Measurements from ENCODE around the gene USP22. TPM values are rescaled to one million over a fixed set of nuclear protein-coding genes. Genes with fewer than 3 reads are reported as not detected.
"Not testable (repeated sequence)": the region's sequence is repeated elsewhere in the genome, so short reads cannot be mapped to it uniquely, and the experiment has no call there.

The USP22 gene
- total and polyA plus RNA-seq, 2 donors (not counting 1 experiment from before 2014, with no cell fraction given) = 235 TPM

GRCh38 chr17:21061158-21061835, 18.5 kb upstream of the USP22 start:
- Histone ChIP-seq H3K27me3 (ENCODE audit: control insufficient read depth, insufficient read depth, low read length) (no peaks in the 10 kb centered on the region), H3K36me3 (ENCODE audit: control insufficient read depth, insufficient read depth, low read length) (no peaks in the 10 kb centered on the region), H3K4me3 (replicated peaks in 1 of 4; ENCODE audit: control extremely low read depth in 1 of 4, insufficient read depth in 1 of 4, low read depth in 3 of 4, low read length in 4 of 4) (no peak overlapping the region), H2AFZ (ENCODE audit: low read length) (no peak overlapping the region), H3K4me2 (ENCODE audit: extremely low read depth, insufficient read depth, low read length) (no peak overlapping the region), H4K20me1 (ENCODE audit: control insufficient read depth, extremely low read depth, insufficient read depth, low read length) (no peaks in the 10 kb centered on the region), H3K9me3 (ENCODE audit: control insufficient read depth, insufficient read depth, low read depth, low read length) (no peaks in the 10 kb centered on the region), H3K4me1 (ENCODE audit: control insufficient read depth, extremely low read depth, insufficient read depth, low read length) (no peaks in the 10 kb centered on the region), H3K27ac (ENCODE audit: insufficient read depth, low read length) (no peak overlapping the region), H3K79me2 (ENCODE audit: control insufficient read depth, insufficient read depth, low read length) (no peaks in the 10 kb centered on the region), H3K9ac (ENCODE audit: insufficient read depth, low read length) (no peak overlapping the region)
- DNase-seq (ENCODE audit: low read depth in 2 of 2) = no peak
- no peak for TF ChIP-seq EZH2 (IDR thresholded peaks at IDR 0.05; ENCODE audit: low read length, missing control alignments)
- no peak for TF ChIP-seq CTCF (conservative IDR thresholded peaks at IDR 0.05 in 1 of 2, IDR thresholded peaks at IDR 0.05 in 1 of 2; ENCODE audit: low read depth in 1 of 2, low read length in 2 of 2)

- H3K36me3 ChIP-seq (ENCODE audit: control insufficient read depth, insufficient read depth, low read length) = no peaks in the 10 kb centered on the region
- H3K4me3 ChIP-seq (replicated peaks in 1 of 4; ENCODE audit: control extremely low read depth in 1 of 4, insufficient read depth in 1 of 4, low read depth in 3 of 4, low read length in 4 of 4) = no peak overlapping the region
- no peak for DNase-seq (ENCODE audit: low read depth in 2 of 2)
- no peaks in the 10 kb centered on the region for H4K20me1 ChIP-seq (ENCODE audit: control insufficient read depth, extremely low read depth, insufficient read depth, low read length)
- no peaks in the 10 kb centered on the region for H3K9me3 ChIP-seq (ENCODE audit: control insufficient read depth, insufficient read depth, low read depth, low read length)
- no peaks in the 10 kb centered on the region for H3K27me3 ChIP-seq (ENCODE audit: control insufficient read depth, insufficient read depth, low read length)
- TF ChIP-seq EZH2 (IDR thresholded peaks at IDR 0.05; ENCODE audit: low read length, missing control alignments) = no peak
- no peak for TF ChIP-seq CTCF (conservative IDR thresholded peaks at IDR 0.05 in 1 of 2, IDR thresholded peaks at IDR 0.05 in 1 of 2; ENCODE audit: low read depth in 1 of 2, low read length in 2 of 2)
- no peaks in the 10 kb centered on the region for H3K79me2 ChIP-seq (ENCODE audit: control insufficient read depth, insufficient read depth, low read length)
- no peak overlapping the region for H2AFZ ChIP-seq (ENCODE audit: low read length)
- no peaks in the 10 kb centered on the region for H3K4me1 ChIP-seq (ENCODE audit: control insufficient read depth, extremely low read depth, insufficient read depth, low read length)
- H3K27ac ChIP-seq (ENCODE audit: insufficient read depth, low read length) = no peak overlapping the region
- H3K4me2 ChIP-seq (ENCODE audit: extremely low read depth, insufficient read depth, low read length) = no peak overlapping the region
- no peak overlapping the region for H3K9ac ChIP-seq (ENCODE audit: insufficient read depth, low read length)
These were observed 16.9 kb upstream of the USP22 start for GRCh38 chr17:21059761-21060160.

GRCh38 chr17:21058098-21058893, 15.5 kb upstream of the USP22 start:
- H4K20me1 ChIP-seq (ENCODE audit: control insufficient read depth, extremely low read depth, insufficient read depth, low read length) = no peaks in the 10 kb centered on the region
- no peaks in the 10 kb centered on the region for H3K36me3 ChIP-seq (ENCODE audit: control insufficient read depth, insufficient read depth, low read length)
- no peaks in the 10 kb centered on the region for H3K4me1 ChIP-seq (ENCODE audit: control insufficient read depth, extremely low read depth, insufficient read depth, low read length)
- no peaks in the 10 kb centered on the region for H3K79me2 ChIP-seq (ENCODE audit: control insufficient read depth, insufficient read depth, low read length)
- no peaks in the 10 kb centered on the region for H3K27me3 ChIP-seq (ENCODE audit: control insufficient read depth, insufficient read depth, low read length)
- no peak overlapping the region for H3K27ac ChIP-seq (ENCODE audit: insufficient read depth, low read length)
- H3K9me3 ChIP-seq (ENCODE audit: control insufficient read depth, insufficient read depth, low read depth, low read length) = no peaks in the 10 kb centered on the region
- no peak for TF ChIP-seq EZH2 (IDR thresholded peaks at IDR 0.05; ENCODE audit: low read length, missing control alignments)
- peak; percentile 4 to 9 for TF ChIP-seq CTCF (conservative IDR thresholded peaks at IDR 0.05 in 1 of 2, IDR thresholded peaks at IDR 0.05 in 1 of 2; ENCODE audit: low read depth in 1 of 2, low read length in 2 of 2)
- no peak overlapping the region for H3K4me2 ChIP-seq (ENCODE audit: extremely low read depth, insufficient read depth, low read length)
- DNase-seq (ENCODE audit: low read depth in 2 of 2) = peak; percentile 13 to 61
- no peak overlapping the region for H3K9ac ChIP-seq (ENCODE audit: insufficient read depth, low read length)
- no peak overlapping the region for H3K4me3 ChIP-seq (replicated peaks in 1 of 4; ENCODE audit: control extremely low read depth in 1 of 4, insufficient read depth in 1 of 4, low read depth in 3 of 4, low read length in 4 of 4)
- H2AFZ ChIP-seq (ENCODE audit: low read length) = no peak overlapping the region

GRCh38 chr17:21053056-21053455, 10.2 kb upstream of the USP22 start:
- H4K20me1 ChIP-seq (ENCODE audit: control insufficient read depth, extremely low read depth, insufficient read depth, low read length); H3K9me3 ChIP-seq (ENCODE audit: control insufficient read depth, insufficient read depth, low read depth, low read length); H2AFZ ChIP-seq (ENCODE audit: low read length); H3K9ac ChIP-seq (ENCODE audit: insufficient read depth, low read length); H3K27ac ChIP-seq (ENCODE audit: insufficient read depth, low read length); H3K4me1 ChIP-seq (ENCODE audit: control insufficient read depth, extremely low read depth, insufficient read depth, low read length); H3K36me3 ChIP-seq (ENCODE audit: control insufficient read depth, insufficient read depth, low read length); H3K4me3 ChIP-seq (replicated peaks in 1 of 4; ENCODE audit: control extremely low read depth in 1 of 4, insufficient read depth in 1 of 4, low read depth in 3 of 4, low read length in 4 of 4); H3K79me2 ChIP-seq (ENCODE audit: control insufficient read depth, insufficient read depth, low read length); H3K27me3 ChIP-seq (ENCODE audit: control insufficient read depth, insufficient read depth, low read length); DNase-seq (ENCODE audit: low read depth in 2 of 2); H3K4me2 ChIP-seq (ENCODE audit: extremely low read depth, insufficient read depth, low read length): not testable (repeated sequence)
